Hematopoietic multipotent progenitor cell (in vitro differentiated cells): ENCODE results near the gene ARR3. TPM values are rescaled to one million over a fixed set of nuclear protein-coding genes. Genes with fewer than 3 reads are reported as not detected.
"Not testable (repeated sequence)": the region's sequence is repeated elsewhere in the genome, so short reads cannot be mapped to it uniquely, and the experiment has no call there.

ENCODE experiments used
- DNase-seq, 3 donors: peaks; one replicate each; pipeline ENCODE4 v3.0.0-alpha.2; 2011 to 2015; ENCODE audit warnings: low read depth in 2 of 3, low spot score in 2 of 3
- small RNA-seq: library from RNA; depleted of rRNA; stranded (forward); fragments of <200 nt; gene quantifications from one replicate; pipeline ENCODE3, GENCODE V24; 2012
- total RNA-seq: library from RNA; depleted of rRNA; stranded (reverse); fragments of >200 nt; gene quantifications from one replicate; pipeline ENCODE4 v1.2.3, GENCODE V29; 2012

ARR3 gene
- total RNA-seq, 1 donor, result not detected

DNA sequence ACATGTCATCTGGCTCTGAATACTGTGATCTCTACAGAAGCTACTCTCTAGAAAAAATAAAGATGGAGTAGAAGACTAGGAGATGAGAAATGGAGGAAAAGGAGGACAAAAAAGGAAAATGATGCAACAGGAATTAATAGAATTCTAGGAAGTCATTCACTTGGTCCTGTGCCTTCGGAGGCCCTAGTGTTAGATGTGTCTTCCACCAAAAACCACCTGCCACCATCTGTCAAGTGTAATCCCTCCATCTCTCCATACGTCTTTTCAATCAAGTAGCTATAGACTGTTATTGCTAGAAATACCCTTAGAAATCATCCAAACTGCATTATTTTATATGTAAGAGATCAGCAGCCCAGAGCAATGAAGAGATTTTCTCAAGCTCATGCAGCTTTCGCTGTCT lies 10.9 kb downstream of the ARR3 start:
- DNase-seq, result no peak

DNA sequence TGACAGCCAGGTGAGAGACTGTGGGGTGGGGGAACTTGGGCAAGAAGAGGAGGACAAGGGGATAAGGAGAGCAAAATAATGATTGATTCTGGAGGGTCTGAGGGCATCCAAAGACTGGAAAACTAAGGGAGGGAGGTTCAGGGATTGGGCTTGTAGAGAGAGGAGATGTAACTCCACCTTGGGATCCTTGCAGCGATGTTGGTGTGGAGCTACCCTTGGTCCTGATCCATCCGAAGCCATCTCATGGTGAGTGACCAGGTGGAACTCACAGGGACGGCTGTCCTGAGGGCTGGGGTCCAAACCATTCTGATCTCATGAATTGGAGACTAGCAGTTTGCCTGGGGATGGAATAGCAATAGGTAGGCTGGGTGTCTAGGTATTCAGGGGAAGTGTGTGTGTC lies 12.4 kb downstream of the ARR3 start:
- DNase-seq, result no peak

DNA sequence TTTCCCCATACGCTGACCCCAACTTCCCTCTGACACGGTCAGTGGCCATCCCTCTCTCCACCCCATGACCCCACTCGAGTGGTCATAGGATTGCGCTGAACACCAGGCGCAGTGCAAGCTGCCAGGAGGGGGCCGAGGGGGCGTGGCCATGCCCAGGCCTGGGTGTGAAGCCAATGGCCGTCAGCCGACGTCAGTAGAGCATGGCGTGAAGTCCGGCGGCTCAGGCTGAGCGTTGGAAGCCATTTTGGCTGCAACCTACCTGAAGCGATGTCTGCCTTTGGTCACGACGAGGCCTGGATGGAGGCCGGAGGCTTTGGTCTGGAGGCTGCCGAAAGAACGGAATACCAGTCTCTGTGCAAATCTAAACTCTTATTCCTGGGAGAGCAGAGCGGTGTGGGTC lies 13.8 kb downstream of the ARR3 start, which contains the start of gene RAB41:
Gene RAB41, plus strand, starts transcription at position 222 of the 400 bp plus-strand sequence. Its CDS starts 46 bp downstream, at position 268.
- no peak for DNase-seq

- no peak for DNase-seq
These were observed 21.1 kb downstream of the ARR3 start for GRCh38 chrX:70289168-70289792.

GRCh38 chrX:70289793-70290770 lies 21.9 kb downstream of the ARR3 start, which contains the start of the genes KIF4A and PDZD11:
Gene KIF4A (plus strand): TSS chrX:70290104. CDS start chrX:70290459, 355 bp downstream.
Gene PDZD11 (minus strand): TSS chrX:70289927. CDS start chrX:70289341, 586 bp downstream.
- peak; percentile 37 to 81 (median 75) for DNase-seq

GRCh38 chrX:70292788-70293187 lies 24.7 kb downstream of the ARR3 start:
- DNase-seq, result no peak

DNA sequence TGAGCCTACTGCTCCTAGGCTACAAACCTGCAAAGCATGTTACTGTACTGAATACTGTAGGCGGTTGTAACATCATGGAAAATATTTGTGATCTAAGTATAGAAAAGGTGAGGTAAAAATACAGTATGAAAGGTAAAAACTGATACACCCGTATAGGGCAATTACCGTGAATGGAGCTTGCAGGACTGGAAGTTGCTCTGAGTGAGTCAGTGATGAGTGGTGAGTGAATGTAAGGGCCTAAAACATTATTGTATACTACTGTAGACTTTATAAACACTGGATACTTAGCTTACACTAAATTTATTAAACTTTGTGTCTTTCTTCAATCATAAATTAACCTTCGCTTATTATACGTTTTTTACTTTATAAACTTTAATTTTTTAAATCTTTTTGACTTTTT lies 25.5 kb downstream of the ARR3 start:
- DNase-seq, result no peak

DNA sequence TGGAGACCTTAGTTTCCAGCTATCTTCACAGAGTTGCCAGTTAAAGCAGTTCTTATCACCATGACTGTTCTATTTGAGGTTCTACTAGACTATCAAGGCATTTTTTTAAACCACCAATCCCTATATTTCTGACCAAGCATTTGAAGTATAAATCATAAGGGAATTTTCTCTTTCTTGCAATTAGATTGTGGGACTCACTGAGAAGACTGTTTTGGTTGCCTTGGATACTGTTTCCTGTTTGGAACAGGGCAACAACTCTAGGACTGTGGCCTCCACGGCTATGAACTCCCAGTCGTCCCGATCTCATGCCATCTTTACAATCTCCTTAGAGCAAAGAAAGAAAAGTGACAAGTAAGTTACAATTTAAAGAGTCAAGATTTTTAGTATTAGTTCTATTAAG lies 33.6 kb downstream of the ARR3 start:
- DNase-seq, result no peak

DNA sequence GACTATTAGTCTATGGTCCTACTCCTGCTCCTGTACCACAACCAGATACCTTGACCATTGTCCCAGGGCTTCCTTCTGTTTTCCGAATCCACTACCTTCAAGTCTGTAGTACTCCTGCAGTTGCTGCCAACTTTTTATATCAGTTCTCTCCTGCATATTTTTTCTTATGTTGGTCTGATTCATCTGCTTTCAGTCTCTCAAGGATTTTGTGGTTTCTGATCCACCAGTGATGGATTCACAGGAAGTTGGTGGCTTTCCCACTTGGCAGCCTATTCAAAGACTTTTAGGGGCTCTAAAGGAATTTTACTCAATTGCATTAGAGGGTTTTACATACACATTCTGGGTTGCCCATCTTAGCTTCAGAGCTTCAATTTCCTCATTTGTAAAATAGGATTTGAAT lies 45.4 kb downstream of the ARR3 start:
- no peak for DNase-seq

- DNase-seq, result no peak
These were observed 54.6 kb downstream of the ARR3 start for GRCh38 chrX:70322784-70323183.

GRCh38 chrX:70323628-70324027 lies 55.5 kb downstream of the ARR3 start:
- DNase-seq, result not testable (repeated sequence)

DNA sequence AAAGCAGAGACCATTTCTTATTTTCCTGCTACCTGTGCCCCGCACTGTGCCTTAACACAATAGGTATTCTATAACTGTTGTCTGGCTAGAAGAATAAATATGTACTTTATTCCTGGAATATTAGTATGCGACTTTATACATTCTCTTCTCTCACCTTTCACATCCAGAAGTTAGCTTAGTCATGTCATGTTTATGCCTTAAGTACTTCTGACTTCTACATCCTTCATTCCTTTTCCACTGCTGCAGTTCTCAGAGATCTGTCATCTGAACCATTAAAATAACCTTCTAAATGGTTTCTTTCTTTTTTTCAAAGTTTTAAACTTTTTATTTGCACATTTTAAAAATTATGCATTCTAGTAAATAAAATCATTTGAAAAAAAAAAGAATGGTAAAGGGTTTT lies 56.2 kb downstream of the ARR3 start:
- DNase-seq, result no peak

DNA sequence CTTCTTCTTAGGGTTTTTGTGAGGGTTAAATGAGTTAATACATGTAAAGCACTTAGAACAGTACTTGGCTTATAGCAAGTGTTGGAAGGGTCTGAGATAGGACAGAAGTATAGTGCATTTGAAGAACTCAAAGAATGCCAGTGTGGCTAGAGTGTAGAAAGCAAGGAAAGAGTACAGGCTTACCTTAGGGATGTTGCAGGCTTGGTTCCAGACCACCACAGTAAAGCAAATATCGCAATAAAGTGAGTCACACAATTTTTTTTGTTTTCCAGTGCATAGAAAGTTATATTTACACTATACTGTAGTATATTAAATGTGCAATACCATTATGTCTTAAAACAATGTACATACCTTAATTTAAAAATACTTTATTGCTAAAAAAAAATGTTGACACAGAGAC lies 63.0 kb downstream of the ARR3 start:
- DNase-seq, result no peak

Small RNAs within 50 kb of the gene (small RNA-seq; reads per million reads assigned to genes)
- gene RNA5SP507, result not detected

Other genes starting within 250 kb of the ARR3 start
- not detected for gene AWAT2, start 218.4 kb upstream of the ARR3 start, total RNA-seq
- gene OTUD6A, start 205.9 kb upstream of the ARR3 start, total RNA-seq, result not detected
- gene IGBP1, start 134.9 kb upstream of the ARR3 start, total RNA-seq, result 84.3 TPM
- gene DGAT2L6, start 90.9 kb upstream of the ARR3 start, total RNA-seq, result not detected
- not detected for gene AWAT1, start 33.7 kb upstream of the ARR3 start, total RNA-seq
- gene P2RY4, start 8.1 kb upstream of the ARR3 start, total RNA-seq, result 0.81 TPM
- gene RAB41, start 13.8 kb downstream of the ARR3 start, total RNA-seq, result not detected
- 10.8 TPM for gene PDZD11, start 21.6 kb downstream of the ARR3 start, total RNA-seq
- gene KIF4A, start 21.8 kb downstream of the ARR3 start, total RNA-seq, result 0.81 TPM
- gene GDPD2, start 155.0 kb downstream of the ARR3 start, total RNA-seq, result not detected
- 6.7 TPM for gene DLG3, start 176.5 kb downstream of the ARR3 start, total RNA-seq